ENCODE data around the gene DMRT1.

DMRT1 gene

GRCh38 chr9:995192-995591 lies 153.7 kb downstream of the DMRT1 start:
- TF ChIP-seq FOXP2 (optimal IDR thresholded peaks at IDR 0.05; ENCODE audit: borderline replicate concordance, extremely low read depth, extremely low read length, insufficient read depth), result no peak
- no peak for TF ChIP-seq SIN3A (IDR thresholded peaks at IDR 0.05; ENCODE audit: borderline replicate concordance, insufficient read depth, low read length)
- TF ChIP-seq, protein P1, sequence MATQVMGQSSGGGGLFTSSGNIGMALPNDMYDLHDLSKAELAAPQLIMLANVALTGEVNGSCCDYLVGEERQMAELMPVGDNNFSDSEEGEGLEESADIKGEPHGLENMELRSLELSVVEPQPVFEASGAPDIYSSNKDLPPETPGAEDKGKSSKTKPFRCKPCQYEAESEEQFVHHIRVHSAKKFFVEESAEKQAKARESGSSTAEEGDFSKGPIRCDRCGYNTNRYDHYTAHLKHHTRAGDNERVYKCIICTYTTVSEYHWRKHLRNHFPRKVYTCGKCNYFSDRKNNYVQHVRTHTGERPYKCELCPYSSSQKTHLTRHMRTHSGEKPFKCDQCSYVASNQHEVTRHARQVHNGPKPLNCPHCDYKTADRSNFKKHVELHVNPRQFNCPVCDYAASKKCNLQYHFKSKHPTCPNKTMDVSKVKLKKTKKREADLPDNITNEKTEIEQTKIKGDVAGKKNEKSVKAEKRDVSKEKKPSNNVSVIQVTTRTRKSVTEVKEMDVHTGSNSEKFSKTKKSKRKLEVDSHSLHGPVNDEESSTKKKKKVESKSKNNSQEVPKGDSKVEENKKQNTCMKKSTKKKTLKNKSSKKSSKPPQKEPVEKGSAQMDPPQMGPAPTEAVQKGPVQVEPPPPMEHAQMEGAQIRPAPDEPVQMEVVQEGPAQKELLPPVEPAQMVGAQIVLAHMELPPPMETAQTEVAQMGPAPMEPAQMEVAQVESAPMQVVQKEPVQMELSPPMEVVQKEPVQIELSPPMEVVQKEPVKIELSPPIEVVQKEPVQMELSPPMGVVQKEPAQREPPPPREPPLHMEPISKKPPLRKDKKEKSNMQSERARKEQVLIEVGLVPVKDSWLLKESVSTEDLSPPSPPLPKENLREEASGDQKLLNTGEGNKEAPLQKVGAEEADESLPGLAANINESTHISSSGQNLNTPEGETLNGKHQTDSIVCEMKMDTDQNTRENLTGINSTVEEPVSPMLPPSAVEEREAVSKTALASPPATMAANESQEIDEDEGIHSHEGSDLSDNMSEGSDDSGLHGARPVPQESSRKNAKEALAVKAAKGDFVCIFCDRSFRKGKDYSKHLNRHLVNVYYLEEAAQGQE (IDR thresholded peaks at IDR 0.05; ENCODE audit: insufficient read depth in 1 of 2, low read depth in 2 of 2, low read length in 2 of 2), result no peak
- no peak for TF ChIP-seq POLR2AphosphoS5 (IDR thresholded peaks at IDR 0.05; ENCODE audit: low read depth, low read length)
- TF ChIP-seq TAF1 (IDR thresholded peaks at IDR 0.05; ENCODE audit: borderline replicate concordance, insufficient read depth, low read length), result no peak

DNA sequence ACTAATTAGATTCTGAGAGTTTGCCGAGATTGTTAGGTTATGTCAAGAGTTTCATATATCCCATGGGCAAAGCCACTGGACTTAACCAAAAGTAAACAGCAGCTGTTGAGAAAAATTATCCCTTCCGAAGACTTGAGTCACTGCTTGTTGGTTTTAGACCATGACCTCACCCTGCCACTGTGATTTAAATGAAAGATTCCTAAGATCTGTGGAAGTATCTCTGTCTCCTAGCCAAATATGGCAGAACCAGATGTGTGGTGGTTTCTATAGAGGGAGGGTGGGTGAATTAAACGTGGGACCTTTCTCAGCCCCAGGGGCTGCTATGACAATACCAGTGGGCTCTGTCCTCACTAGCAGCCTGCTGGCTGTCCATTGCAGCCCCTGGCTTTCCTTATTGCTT lies 154.3 kb downstream of the DMRT1 start:
- TF ChIP-seq, protein P1 (IDR thresholded peaks at IDR 0.05; ENCODE audit: insufficient read depth in 1 of 2, low read depth in 2 of 2, low read length in 2 of 2), result no peak
- TF ChIP-seq SIN3A (IDR thresholded peaks at IDR 0.05; ENCODE audit: borderline replicate concordance, insufficient read depth, low read length) (no peak), POLR2AphosphoS5 (IDR thresholded peaks at IDR 0.05; ENCODE audit: low read depth, low read length) (no peak), TAF1 (IDR thresholded peaks at IDR 0.05; ENCODE audit: borderline replicate concordance, insufficient read depth, low read length) (no peak), FOXP2 (optimal IDR thresholded peaks at IDR 0.05; ENCODE audit: borderline replicate concordance, extremely low read depth, extremely low read length, insufficient read depth) (no peak)

DNA sequence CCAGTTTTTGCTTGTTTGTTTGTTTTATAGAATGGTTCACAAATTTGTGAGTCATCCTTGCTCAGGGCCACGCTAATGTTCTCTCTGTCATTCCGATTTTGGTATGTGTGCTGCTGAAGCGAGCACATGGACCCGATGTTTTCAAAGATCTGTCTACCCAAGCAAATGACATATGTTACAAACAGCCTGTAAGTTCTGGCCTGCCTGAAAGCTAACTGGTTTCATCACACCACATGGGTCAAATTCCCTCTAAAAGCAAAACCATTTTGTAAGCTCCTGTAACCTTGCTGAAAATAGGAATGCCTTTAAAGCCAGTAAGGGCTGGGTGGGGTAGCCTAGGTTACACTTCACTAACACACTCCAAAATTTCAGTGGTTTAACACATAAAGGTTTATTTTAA lies 160.3 kb downstream of the DMRT1 start:
- no peak for TF ChIP-seq SIN3A (IDR thresholded peaks at IDR 0.05; ENCODE audit: borderline replicate concordance, insufficient read depth, low read length)
- no peak for TF ChIP-seq FOXP2 (optimal IDR thresholded peaks at IDR 0.05; ENCODE audit: borderline replicate concordance, extremely low read depth, extremely low read length, insufficient read depth)
- no peak for TF ChIP-seq POLR2AphosphoS5 (IDR thresholded peaks at IDR 0.05; ENCODE audit: low read depth, low read length)
- no peak for TF ChIP-seq TAF1 (IDR thresholded peaks at IDR 0.05; ENCODE audit: borderline replicate concordance, insufficient read depth, low read length)
- TF ChIP-seq, protein P1 (IDR thresholded peaks at IDR 0.05; ENCODE audit: insufficient read depth in 1 of 2, low read depth in 2 of 2, low read length in 2 of 2), result no peak

GRCh38 chr9:1002678-1003077 lies 161.2 kb downstream of the DMRT1 start:
- no peak for TF ChIP-seq SIN3A (IDR thresholded peaks at IDR 0.05; ENCODE audit: borderline replicate concordance, insufficient read depth, low read length)
- TF ChIP-seq, protein P1 (IDR thresholded peaks at IDR 0.05; ENCODE audit: insufficient read depth in 1 of 2, low read depth in 2 of 2, low read length in 2 of 2), result no peak
- no peak for TF ChIP-seq TAF1 (IDR thresholded peaks at IDR 0.05; ENCODE audit: borderline replicate concordance, insufficient read depth, low read length)
- no peak for TF ChIP-seq POLR2AphosphoS5 (IDR thresholded peaks at IDR 0.05; ENCODE audit: low read depth, low read length)
- TF ChIP-seq FOXP2 (optimal IDR thresholded peaks at IDR 0.05; ENCODE audit: borderline replicate concordance, extremely low read depth, extremely low read length, insufficient read depth), result no peak

All from PFSK-1 (cell line).